ENCODE results near the gene COPZ2.
"Not testable (repeated sequence)": the region's sequence is repeated elsewhere in the genome, so short reads cannot be mapped to it uniquely, and the experiment has no call there.

Gene COPZ2

GRCh38 chr17:48037036-48037837, at the start of gene COPZ2:
COPZ2 (minus strand) TSS chr17:48037797; CDS start chr17:48037777, 20 bp downstream.
- DNase-seq = peak in 6 of 14 donors; percentile 3 to 65 (median 42)

GRCh38 chr17:48084932-48085331, 47.3 kb upstream of the COPZ2 start:
- DNase-seq = no peak

- DNase-seq = no peak
Observed at GRCh38 chr17:48081858-48082257, 44.3 kb upstream of the COPZ2 start.

- DNase-seq = not testable (repeated sequence)
Observed at GRCh38 chr17:48077152-48077551, 39.6 kb upstream of the COPZ2 start.

GRCh38 chr17:48074322-48075081, 36.9 kb upstream of the COPZ2 start:
- DNase-seq = peak in 9 of 14 donors; percentile 1 to 58 (median 33)

- not testable (repeated sequence) for DNase-seq
Observed at GRCh38 chr17:48073566-48074094, 36.0 kb upstream of the COPZ2 start.

- DNase-seq = not testable (repeated sequence)
Observed at GRCh38 chr17:48072811-48073210, 35.2 kb upstream of the COPZ2 start.

GRCh38 chr17:48071654-48072053, 34.1 kb upstream of the COPZ2 start:
- DNase-seq = no peak

- no peak for DNase-seq
Observed at GRCh38 chr17:48070195-48070594, 32.6 kb upstream of the COPZ2 start.

GRCh38 chr17:48068491-48068961, 30.9 kb upstream of the COPZ2 start:
- DNase-seq = no peak

- not testable (repeated sequence) for DNase-seq
Observed at GRCh38 chr17:48067808-48068207, 30.2 kb upstream of the COPZ2 start.

- no peak for DNase-seq
Observed at GRCh38 chr17:48067245-48067644, 29.6 kb upstream of the COPZ2 start.

- DNase-seq = no peak
Observed at GRCh38 chr17:48066656-48067055, 29.1 kb upstream of the COPZ2 start.

GRCh38 chr17:48066192-48066591, 28.6 kb upstream of the COPZ2 start:
- DNase-seq = no peak

GRCh38 chr17:48064638-48065037, 27.0 kb upstream of the COPZ2 start:
- no peak for DNase-seq

- DNase-seq = no peak
Observed at GRCh38 chr17:48062273-48062672, 24.7 kb upstream of the COPZ2 start.

- DNase-seq = no peak
Observed at GRCh38 chr17:48060249-48060648, 22.7 kb upstream of the COPZ2 start.

- DNase-seq = no peak
Observed at GRCh38 chr17:48059125-48059668, 21.6 kb upstream of the COPZ2 start.

GRCh38 chr17:48058393-48059124, 21.0 kb upstream of the COPZ2 start:
- no peak for DNase-seq

GRCh38 chr17:48057626-48058025, 20.0 kb upstream of the COPZ2 start:
- no peak for DNase-seq

GRCh38 chr17:48056879-48057278, 19.3 kb upstream of the COPZ2 start:
- no peak for DNase-seq

GRCh38 chr17:48056246-48056745, 18.7 kb upstream of the COPZ2 start:
- no peak for DNase-seq

All from C1 segment of cervical spinal cord (tissue), 14 donors.